HCT116 (cell line): Measurements from ENCODE around the gene CCL13.

Source experiments
- CTCF ChIP-seq, 3 experiments: fragments of 200-600 bp in 1 of 3; sonication (generic) in 1 of 3; IDR thresholded peaks in 2 of 3; conservative IDR thresholded peaks in 1 of 3; 2 replicates each; pipeline ENCODE4 v1.5.1; 2012 to 2017; ENCODE audit warnings: low read depth in 2 of 3, low read length in 2 of 3, antibody characterized with exemption in 1 of 3, borderline replicate concordance in 1 of 3, control low read depth in 1 of 3, mild to moderate bottlenecking in 1 of 3, mixed read lengths in 1 of 3, mixed run types in 1 of 3, moderate library complexity in 1 of 3; ENCODE audit not compliant: insufficient read depth in 1 of 3
- EZH2 ChIP-seq: fragments of 200-600 bp; sonication (generic); IDR thresholded peaks from 2 replicates; pipeline ENCODE4 v1.6.1; 2017; ENCODE audit warnings: antibody characterized with exemption, mixed run types
- FOSL1 ChIP-seq: IDR thresholded peaks from 2 replicates; pipeline ENCODE4 v1.6.1; 2012; ENCODE audit warnings: low read depth
- MAX ChIP-seq: IDR thresholded peaks from 2 replicates; pipeline ENCODE4 v1.6.1; 2012
- POLR2A ChIP-seq: IDR thresholded peaks from 2 replicates; pipeline ENCODE4 v1.7.0; 2011; ENCODE audit warnings: borderline replicate concordance; ENCODE audit not compliant: insufficient read depth, insufficient read length; ENCODE audit errors: extremely low read depth
- POLR2AphosphoS5 ChIP-seq: IDR thresholded peaks from 2 replicates; pipeline ENCODE4 v1.6.1; 2011; ENCODE audit warnings: mild to moderate bottlenecking, low read depth, low read length, moderate library complexity
- RAD21 ChIP-seq: IDR thresholded peaks from 2 replicates; pipeline ENCODE4 v1.6.1; 2012; ENCODE audit warnings: low read depth, mild to moderate bottlenecking
- SIN3A ChIP-seq: IDR thresholded peaks from 2 replicates; pipeline ENCODE4 v1.6.1; 2012; ENCODE audit warnings: low read depth
- SRF ChIP-seq: IDR thresholded peaks from 2 replicates; pipeline ENCODE4 v1.6.1; 2012; ENCODE audit warnings: low read depth
- ZNF274 ChIP-seq: fragments of 200-500 bp; sonication (Bioruptor generic); IDR thresholded peaks from 2 replicates; pipeline ENCODE4 v1.6.1; 2014; ENCODE audit warnings: mild to moderate bottlenecking, low read depth, low read length, inconsistent platforms

- TF ChIP-seq RAD21 (no peak), CTCF (IDR thresholded peaks at IDR 0.05 in 2 of 3, conservative IDR thresholded peaks at IDR 0.05 in 1 of 3; ENCODE audit: borderline replicate concordance in 1 of 3, insufficient read depth in 1 of 3, low read depth in 2 of 3, low read length in 2 of 3) (no peak), EZH2 (no peak), ZNF274 (no peak), POLR2A (no peak), SIN3A (no peak), MAX (no peak), FOSL1 (no peak), POLR2AphosphoS5 (no peak), SRF (no peak)
Observed at GRCh38 chr17:34366010-34366409, 9.7 kb downstream of the CCL13 start.
